Subcutaneous adipose tissue (tissue), 4 donors: ENCODE results near the gene CD300H. TPM values are rescaled to one million over a fixed set of nuclear protein-coding genes. Genes with fewer than 3 reads are reported as not detected.

Experiments used
- total RNA-seq, 4 donors: library from RNA; depleted of rRNA; stranded (reverse); fragments of >200 nt; gene quantifications; one replicate each; pipeline ENCODE4 v1.1.0, GENCODE V29; 2016
- TF ChIP-seq, protein P1 (sequence below): fragments of 450-650 bp; IDR thresholded peaks from one replicate; pipeline ENCODE4 v1.5.1; 2016; ENCODE audit warnings: low read depth, mild to moderate bottlenecking, control low read depth, antibody characterized with exemption, moderate library complexity

CD300H gene
- not detected for total RNA-seq

DNA sequence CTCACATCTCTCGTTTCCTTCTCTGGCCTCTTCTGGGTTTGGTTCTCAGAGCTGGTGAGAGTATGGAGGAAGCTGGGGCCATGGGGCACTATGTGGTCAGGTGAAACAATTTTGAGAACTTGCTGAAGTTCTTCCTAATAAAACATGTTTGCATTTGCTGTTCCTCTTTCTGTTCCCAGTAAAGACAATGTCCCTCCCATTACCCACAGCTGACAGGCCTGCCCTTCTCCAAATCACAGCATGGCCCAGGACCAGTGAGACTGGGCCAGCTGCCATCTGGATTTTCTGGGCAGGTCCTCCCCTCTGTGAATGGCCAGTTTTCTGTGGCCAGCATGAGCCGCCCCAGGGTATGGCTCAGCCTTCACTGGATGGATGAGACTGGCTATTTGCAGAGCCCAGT lies at the start of gene CD300H:
Gene CD300H (minus strand): TSS at position 113 of the 400 bp plus-strand sequence.
- TF ChIP-seq, protein P1, sequence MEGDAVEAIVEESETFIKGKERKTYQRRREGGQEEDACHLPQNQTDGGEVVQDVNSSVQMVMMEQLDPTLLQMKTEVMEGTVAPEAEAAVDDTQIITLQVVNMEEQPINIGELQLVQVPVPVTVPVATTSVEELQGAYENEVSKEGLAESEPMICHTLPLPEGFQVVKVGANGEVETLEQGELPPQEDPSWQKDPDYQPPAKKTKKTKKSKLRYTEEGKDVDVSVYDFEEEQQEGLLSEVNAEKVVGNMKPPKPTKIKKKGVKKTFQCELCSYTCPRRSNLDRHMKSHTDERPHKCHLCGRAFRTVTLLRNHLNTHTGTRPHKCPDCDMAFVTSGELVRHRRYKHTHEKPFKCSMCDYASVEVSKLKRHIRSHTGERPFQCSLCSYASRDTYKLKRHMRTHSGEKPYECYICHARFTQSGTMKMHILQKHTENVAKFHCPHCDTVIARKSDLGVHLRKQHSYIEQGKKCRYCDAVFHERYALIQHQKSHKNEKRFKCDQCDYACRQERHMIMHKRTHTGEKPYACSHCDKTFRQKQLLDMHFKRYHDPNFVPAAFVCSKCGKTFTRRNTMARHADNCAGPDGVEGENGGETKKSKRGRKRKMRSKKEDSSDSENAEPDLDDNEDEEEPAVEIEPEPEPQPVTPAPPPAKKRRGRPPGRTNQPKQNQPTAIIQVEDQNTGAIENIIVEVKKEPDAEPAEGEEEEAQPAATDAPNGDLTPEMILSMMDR = no peak

DNA sequence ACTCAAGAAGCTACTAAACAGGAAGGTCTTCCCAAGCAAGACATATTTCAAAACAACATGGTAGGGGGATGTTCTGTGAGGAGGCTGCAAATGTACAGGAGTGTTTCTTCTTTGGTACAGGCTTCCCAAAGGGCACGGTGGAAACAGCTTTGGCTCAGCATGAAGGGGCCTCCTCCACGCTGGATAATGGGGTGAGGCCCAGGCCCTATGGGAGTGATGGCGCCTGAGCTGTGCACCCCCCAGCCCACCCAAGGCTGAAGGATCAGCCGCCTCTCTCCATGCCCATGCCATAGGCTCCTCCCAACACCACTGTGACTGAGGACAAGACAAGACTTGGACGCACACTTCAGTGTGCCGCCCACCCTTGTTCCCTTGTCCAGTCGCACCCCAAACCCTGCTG lies 49.4 kb upstream of the CD300H start:
- TF ChIP-seq, protein P1 = no peak

DNA sequence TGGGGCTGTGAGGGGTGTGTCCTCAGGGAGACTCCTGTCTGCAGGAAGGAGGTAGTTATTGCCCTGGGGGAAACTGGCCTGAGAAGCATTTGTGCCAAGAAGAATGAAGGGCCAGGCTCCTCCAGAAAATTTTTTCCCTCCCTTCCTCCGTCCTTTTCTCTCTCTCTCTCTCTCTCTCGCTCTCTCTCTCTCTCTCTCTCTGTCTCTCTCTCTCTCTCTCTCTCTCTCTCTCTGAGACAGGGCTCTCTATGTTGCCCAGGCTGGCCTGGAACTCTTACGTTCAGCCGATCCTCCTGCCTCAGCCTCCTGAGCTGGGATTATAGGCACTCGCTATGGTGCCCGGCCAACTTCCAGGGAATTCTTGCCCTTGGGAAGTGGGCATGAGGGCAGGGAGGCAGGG lies 44.7 kb upstream of the CD300H start:
- TF ChIP-seq, protein P1 = no peak

DNA sequence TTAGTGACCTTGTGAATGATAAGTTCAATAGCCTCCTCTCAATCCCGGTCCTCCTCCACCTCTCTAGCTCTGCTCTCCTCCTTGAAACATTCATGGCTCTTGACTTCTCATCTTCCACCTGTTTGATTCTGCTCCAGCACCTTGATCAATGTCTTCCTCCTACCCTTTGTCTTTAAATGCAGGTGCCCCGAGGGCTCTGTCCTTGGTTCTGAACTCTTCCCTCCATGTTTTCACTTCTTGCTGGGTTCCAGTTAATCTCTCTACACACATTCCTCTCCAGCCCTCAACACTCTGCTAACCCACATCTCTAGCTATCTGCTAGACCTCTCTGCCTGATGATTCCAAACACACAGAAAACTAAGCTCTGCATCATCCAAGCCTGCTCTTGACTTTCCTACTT lies 42.8 kb upstream of the CD300H start:
- TF ChIP-seq, protein P1 = no peak

DNA sequence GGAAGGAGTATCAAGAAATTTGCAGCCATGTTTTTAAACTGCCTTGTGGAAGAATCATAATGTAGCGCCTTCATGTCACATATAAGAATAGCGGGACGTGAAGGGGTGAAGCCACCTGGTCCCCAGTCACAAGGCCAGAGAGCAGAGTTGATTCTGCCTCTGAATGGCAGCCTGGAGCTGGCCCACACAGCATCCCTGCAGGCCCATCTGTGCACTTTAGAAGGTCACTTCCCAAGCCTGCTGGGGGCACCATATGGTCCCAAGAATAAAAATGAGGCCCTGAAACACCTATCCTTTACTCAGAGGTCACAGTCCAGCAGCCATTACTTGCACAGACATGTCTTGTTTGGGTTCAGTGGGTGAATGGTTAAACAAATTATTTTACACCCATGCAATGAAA lies 41.2 kb upstream of the CD300H start:
- TF ChIP-seq, protein P1 = no peak

DNA sequence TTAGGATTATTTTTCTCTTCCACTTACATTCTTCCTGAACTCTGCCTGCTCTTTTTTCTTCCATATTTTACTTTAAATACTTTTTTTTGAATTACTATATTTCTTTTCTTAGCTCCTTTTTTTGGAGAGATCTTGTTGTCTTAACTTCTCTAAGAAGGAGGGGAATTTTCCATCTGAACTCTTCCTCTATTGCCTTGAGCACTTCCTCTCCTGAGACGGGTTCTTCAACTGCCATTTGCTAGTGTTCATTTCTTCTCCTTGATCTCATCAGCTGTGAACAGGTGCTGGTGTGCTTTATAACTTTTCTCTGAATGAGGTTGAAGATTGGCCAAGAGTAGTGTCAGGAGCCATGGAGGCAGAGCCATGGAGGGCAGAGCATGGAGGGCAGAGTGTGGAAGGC lies 39.9 kb upstream of the CD300H start:
- TF ChIP-seq, protein P1 = no peak

DNA sequence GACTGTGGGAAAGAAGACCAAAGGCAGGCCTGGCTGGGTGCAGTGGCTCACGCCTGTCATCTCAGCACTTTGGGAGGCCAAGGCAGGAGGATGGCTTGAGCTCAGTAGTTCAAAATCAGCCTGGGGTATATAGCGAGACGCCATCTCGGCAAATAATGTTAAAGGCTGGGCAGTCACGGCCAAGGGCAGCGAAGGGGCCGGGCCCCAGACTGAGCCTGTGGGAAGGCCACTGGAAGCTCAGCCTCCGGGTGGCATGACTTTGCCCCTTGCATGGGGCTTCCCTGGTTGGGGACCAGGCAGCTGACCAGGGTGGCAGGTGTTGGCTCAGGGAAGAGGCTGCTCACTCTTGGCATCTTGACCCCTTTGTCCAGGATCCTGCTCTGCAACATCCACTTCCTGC lies 38.7 kb upstream of the CD300H start:
- TF ChIP-seq, protein P1 = no peak
